H9 (cell line): ENCODE measurements around the gene PAFAH1B1. TPM values are rescaled to one million over a fixed set of nuclear protein-coding genes. Genes with fewer than 3 reads are reported as not detected.
"Not testable (repeated sequence)": the region's sequence is repeated elsewhere in the genome, so short reads cannot be mapped to it uniquely, and the experiment has no call there.

Source experiments
- DNase-seq: peaks from one replicate; pipeline ENCODE4 v3.0.0-alpha.2; 2017
- H2AFZ ChIP-seq: one replicate; pipeline ENCODE4 v1.6.1; 2013; ENCODE audit warnings: mild to moderate bottlenecking, low read length, control low read depth, moderate library complexity
- H2AK5ac ChIP-seq: 2 replicates; pipeline ENCODE4 v1.6.1; 2013; ENCODE audit warnings: low read length, control low read depth, mixed read lengths; ENCODE audit not compliant: insufficient read length
- H2BK120ac ChIP-seq: one replicate; pipeline ENCODE4 v1.6.1; 2013; ENCODE audit warnings: low read depth, mild to moderate bottlenecking, low read length, control low read depth, inconsistent platforms; ENCODE audit not compliant: poor library complexity, severe bottlenecking
- H2BK12ac ChIP-seq: 2 replicates; pipeline ENCODE4 v1.6.1; 2013; ENCODE audit warnings: low read length, control low read depth, mixed read lengths, low read depth; ENCODE audit not compliant: insufficient read length
- H2BK15ac ChIP-seq: 2 replicates; pipeline ENCODE4 v1.6.1; 2013; ENCODE audit warnings: low read depth, low read length, control low read depth
- H2BK20ac ChIP-seq: one replicate; pipeline ENCODE4 v1.6.1; 2013; ENCODE audit warnings: low read depth, mild to moderate bottlenecking, low read length, control low read depth, inconsistent platforms; ENCODE audit not compliant: poor library complexity, severe bottlenecking
- H2BK5ac ChIP-seq: 2 replicates; pipeline ENCODE4 v1.6.1; 2013; ENCODE audit warnings: low read length, control low read depth, mixed read lengths; ENCODE audit not compliant: insufficient read length
- H3K14ac ChIP-seq: 2 replicates; pipeline ENCODE4 v1.6.1; 2013; ENCODE audit warnings: low read length, control low read depth; ENCODE audit not compliant: insufficient read depth
- H3K18ac ChIP-seq: 2 replicates; pipeline ENCODE4 v1.6.1; 2013; ENCODE audit warnings: low read depth, mild to moderate bottlenecking, mixed read lengths, low read length, control low read depth; ENCODE audit not compliant: insufficient read length
- H3K23ac ChIP-seq: 2 replicates; pipeline ENCODE4 v1.6.1; 2013; ENCODE audit warnings: low read length, control low read depth, mixed read lengths, low read depth; ENCODE audit not compliant: insufficient read length
- H3K23me2 ChIP-seq: 2 replicates; pipeline ENCODE4 v1.6.1; 2013; ENCODE audit warnings: low read depth, mild to moderate bottlenecking, mixed read lengths, low read length, control low read depth; ENCODE audit not compliant: insufficient read length, poor library complexity, severe bottlenecking
- H3K27ac ChIP-seq: 2 replicates; pipeline ENCODE4 v1.5.1; 2013; ENCODE audit warnings: low read length, control low read depth, mixed read lengths, low read depth; ENCODE audit not compliant: insufficient read length
- H3K27me3 ChIP-seq: 2 replicates; pipeline ENCODE4 v1.6.1; 2013; ENCODE audit warnings: low read length, control low read depth, inconsistent platforms; ENCODE audit not compliant: insufficient read depth
- H3K4ac ChIP-seq: 2 replicates; pipeline ENCODE4 v1.6.1; 2013; ENCODE audit warnings: low read depth, mild to moderate bottlenecking, control low read depth, inconsistent platforms, low read length, moderate library complexity
- H3K4me1 ChIP-seq: 2 replicates; pipeline ENCODE4 v1.6.1; 2013; ENCODE audit warnings: low read length, control low read depth, inconsistent platforms; ENCODE audit not compliant: insufficient read depth
- H3K4me2 ChIP-seq: 2 replicates; pipeline ENCODE4 v1.6.1; 2013; ENCODE audit warnings: low read length, control low read depth, mixed read lengths; ENCODE audit not compliant: insufficient read length, insufficient read depth
- H3K56ac ChIP-seq: 2 replicates; pipeline ENCODE4 v1.6.1; 2013; ENCODE audit warnings: low read depth, mild to moderate bottlenecking, mixed read lengths, low read length, control low read depth; ENCODE audit not compliant: insufficient read length
- H3K79me1 ChIP-seq: 2 replicates; pipeline ENCODE4 v1.6.1; 2013; ENCODE audit warnings: low read depth, mild to moderate bottlenecking, moderate library complexity, low read length, control low read depth, inconsistent platforms; ENCODE audit not compliant: insufficient read depth, poor library complexity, severe bottlenecking
- H3K79me2 ChIP-seq: 2 replicates; pipeline ENCODE4 v1.6.1; 2013; ENCODE audit warnings: low read length, control low read depth, inconsistent platforms; ENCODE audit not compliant: insufficient read depth
- H3K9ac ChIP-seq: 2 replicates; pipeline ENCODE4 v1.6.1; 2013; ENCODE audit warnings: low read length, control low read depth, mixed read lengths; ENCODE audit not compliant: insufficient read length; ENCODE audit errors: extremely low read depth
- H3K9me3 ChIP-seq: one replicate; pipeline ENCODE4 v1.6.1; 2013; ENCODE audit warnings: low read depth, low read length, inconsistent platforms; ENCODE audit not compliant: control insufficient read depth
- H3T11ph ChIP-seq: one replicate; pipeline ENCODE4 v1.6.1; 2013; ENCODE audit warnings: mild to moderate bottlenecking, low read length, control low read depth, inconsistent platforms
- H4K20me1 ChIP-seq: one replicate; pipeline ENCODE4 v1.6.1; 2013; ENCODE audit not compliant: control insufficient read depth, insufficient read length, insufficient read depth
- H4K5ac ChIP-seq: 2 replicates; pipeline ENCODE4 v1.6.1; 2013; ENCODE audit warnings: low read depth, mild to moderate bottlenecking, mixed read lengths, low read length, control low read depth; ENCODE audit not compliant: insufficient read length
- H4K8ac ChIP-seq: replicated peaks from 2 replicates; pipeline ENCODE4 v1.6.1; 2013; ENCODE audit warnings: low read length, control low read depth, mixed read lengths, low read depth; ENCODE audit not compliant: insufficient read length
- H4K91ac ChIP-seq: 2 replicates; pipeline ENCODE4 v1.6.1; 2013; ENCODE audit warnings: low read depth, mild to moderate bottlenecking, moderate library complexity, mixed read lengths, low read length, control low read depth; ENCODE audit not compliant: insufficient read length
- H3K27ac Mint-ChIP-seq, 3 experiments: 2 replicates in 2 of 3; 3 replicates in 1 of 3; pipeline ENCODE4 v1.8.0; 2020 to 2021; ENCODE audit warnings: mixed read lengths in 3 of 3, mild to moderate bottlenecking in 1 of 3, moderate library complexity in 1 of 3
- H3K27me3 Mint-ChIP-seq: 2 replicates; pipeline ENCODE4 v1.8.0; 2021; ENCODE audit warnings: low read depth, mild to moderate bottlenecking, moderate library complexity, mixed read lengths
- H3K36me3 Mint-ChIP-seq, 3 experiments: 2 replicates in 2 of 3; 3 replicates in 1 of 3; pipeline ENCODE4 v1.8.0; 2020 to 2021; ENCODE audit warnings: low read depth in 3 of 3, mixed read lengths in 3 of 3; ENCODE audit not compliant: insufficient read depth in 1 of 3
- H3K4me1 Mint-ChIP-seq, 2 experiments: 2 replicates each; pipeline ENCODE4 v1.8.0; 2020; ENCODE audit warnings: mixed read lengths in 2 of 2
- H3K4me3 Mint-ChIP-seq, 2 experiments: 2 replicates in 1 of 2; 3 replicates in 1 of 2; pipeline ENCODE4 v1.8.0; 2020 to 2021; ENCODE audit warnings: mild to moderate bottlenecking in 2 of 2, mixed read lengths in 2 of 2, moderate library complexity in 1 of 2
- H3K9me3 Mint-ChIP-seq, 2 experiments: 2 replicates in 1 of 2; 3 replicates in 1 of 2; pipeline ENCODE4 v1.8.0; 2020; ENCODE audit warnings: mild to moderate bottlenecking in 2 of 2, mixed read lengths in 2 of 2, moderate library complexity in 1 of 2
- WGBS: extraction: QIAGEN DNeasy Blood & Tissue Kit; methylation state at CpG from one replicate; pipeline ENCODE4 v1.1.7; 2013; ENCODE audit warnings: missing lambda C conversion rate, low lambda C conversion rate, mixed read lengths; ENCODE audit not compliant: insufficient read length; ENCODE audit errors: extremely low coverage; 5-methylcytosine and 5-hydroxymethylcytosine counted together
- total RNA-seq: library from RNA; stranded (reverse); gene quantifications from 2 replicates; pipeline ENCODE4 v1.2.1, GENCODE V29; 2021

PAFAH1B1 gene
- total RNA-seq, 1 experiment from 2014 or later: 134 TPM

DNA sequence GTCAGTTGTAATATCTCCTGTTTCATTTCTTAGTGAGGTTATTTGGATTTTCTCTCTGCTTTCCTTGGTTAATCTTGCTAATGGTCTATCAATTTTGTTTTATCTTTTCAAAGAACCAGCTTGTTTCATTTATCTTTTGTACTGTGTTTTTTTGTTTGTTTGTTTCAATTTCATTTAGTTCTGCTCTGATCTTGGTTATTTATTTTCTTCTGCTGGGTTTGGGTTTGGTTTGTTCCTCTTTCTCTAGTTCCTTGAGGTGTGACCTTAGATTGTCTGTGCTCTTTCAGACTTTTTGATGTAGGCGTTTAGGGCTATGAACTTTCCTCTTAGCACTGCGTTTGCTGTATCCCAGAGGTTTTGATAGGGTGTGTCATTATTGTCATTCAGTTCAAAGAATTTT is 35.5 kb downstream of the PAFAH1B1 start:
- H2AK5ac ChIP-seq, H3K27me3 ChIP-seq, H3K14ac ChIP-seq, H3K4ac ChIP-seq, H3K9ac ChIP-seq, H3K79me1 ChIP-seq, H4K5ac ChIP-seq, H3K4me1 ChIP-seq, H3K4me3 Mint-ChIP-seq, H3K23ac ChIP-seq, H2BK20ac ChIP-seq, H4K20me1 ChIP-seq, H4K91ac ChIP-seq, H2BK5ac ChIP-seq, H3K18ac ChIP-seq, H3K9me3 Mint-ChIP-seq, H2BK12ac ChIP-seq, H4K8ac ChIP-seq, H3K4me2 ChIP-seq, H3K56ac ChIP-seq, H3K27ac ChIP-seq, H3T11ph ChIP-seq, H3K9me3 ChIP-seq, H2BK15ac ChIP-seq, H3K27me3 Mint-ChIP-seq, H2BK120ac ChIP-seq, DNase-seq, H2AFZ ChIP-seq, H3K23me2 ChIP-seq: not testable (repeated sequence)
- Mint-ChIP-seq H3K27ac (peak overlapping the region in 1 of 3 experiments; percentile 3; a peak in 2 of 7 replicates), H3K36me3 (peaks cover 4 to 12% (median 6%) of the 10 kb centered on the region in 3 experiments; a peak in 6 of 7 replicates), H3K4me1 (peaks cover 62 to 71% of the 10 kb centered on the region in 2 experiments)
- peaks cover 36% of the 10 kb centered on the region; the same call in 1 of the 2 replicates for H3K79me2 ChIP-seq
- no CpG with 5 or more reads among the region's 2 CpGs for WGBS
